Activated T-helper 17 cell treated with anti-CD3 and anti-CD28 coated beads, Interleukin-2, amount 50 U/mL, for 72 hours (primary cell): ENCODE results near the gene SMIM33. TPM values are rescaled to one million over a fixed set of nuclear protein-coding genes. Genes with fewer than 3 reads are reported as not detected.

Source experiments
- ATAC-seq: fragments of 150-1000 bp; cut with Tn5 transposase; replicated peaks from 2 replicates; pipeline ENCODE4 v1.10.0; 2021; ENCODE audit warnings: mild to moderate bottlenecking, moderate library complexity
- H3K27ac Mint-ChIP-seq: one replicate; pipeline ENCODE4 v1.8.0; 2022; ENCODE audit warnings: mixed read lengths
- H3K27me3 Mint-ChIP-seq: one replicate; pipeline ENCODE4 v1.8.0; 2022; ENCODE audit warnings: mixed read lengths
- H3K36me3 Mint-ChIP-seq: one replicate; pipeline ENCODE4 v1.8.0; 2022; ENCODE audit warnings: low read depth, mild to moderate bottlenecking, mixed read lengths
- H3K4me1 Mint-ChIP-seq: one replicate; pipeline ENCODE4 v1.8.0; 2022; ENCODE audit warnings: mixed read lengths
- H3K4me3 Mint-ChIP-seq: one replicate; pipeline ENCODE4 v1.8.0; 2022; ENCODE audit warnings: mild to moderate bottlenecking, mixed read lengths
- H3K9me3 Mint-ChIP-seq: one replicate; pipeline ENCODE4 v1.8.0; 2022; ENCODE audit warnings: mixed read lengths
- total RNA-seq, 2 donors: library from RNA; stranded (reverse); gene quantifications; one replicate each; pipeline ENCODE4 v1.2.3, GENCODE V29; 2022

SMIM33 gene
- total RNA-seq, 2 donors from 2014 or later: 0.54 to 0.90 TPM

DNA sequence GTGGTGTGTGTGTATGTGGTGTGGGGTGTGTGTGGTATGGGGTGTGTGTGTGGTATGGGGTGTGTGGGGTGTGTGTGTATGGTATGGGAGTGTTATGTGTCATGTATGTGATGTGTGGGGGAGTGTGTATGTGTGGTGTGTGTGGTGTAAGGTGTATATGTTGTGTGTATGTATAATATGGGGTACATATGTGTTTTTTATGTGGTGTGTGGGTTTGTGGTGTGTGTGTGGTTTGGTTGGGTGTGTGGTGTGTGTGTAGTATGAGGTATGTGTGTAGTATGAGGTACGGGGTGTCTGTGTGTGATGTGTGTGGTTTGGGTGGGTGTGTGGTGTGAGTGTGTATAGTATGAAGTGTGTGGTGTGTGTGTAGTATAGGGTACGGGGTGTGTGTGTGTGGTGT lies 19.6 kb upstream of the SMIM33 start:
- Mint-ChIP-seq H3K36me3 (peaks cover 19% of the 10 kb centered on the region), H3K4me3 (no peak overlapping the region), H3K9me3 (peaks cover 8% of the 10 kb centered on the region), H3K27ac (no peak overlapping the region), H3K27me3 (no peaks in the 10 kb centered on the region), H3K4me1 (peaks cover 34% of the 10 kb centered on the region)
- no peak for ATAC-seq

DNA sequence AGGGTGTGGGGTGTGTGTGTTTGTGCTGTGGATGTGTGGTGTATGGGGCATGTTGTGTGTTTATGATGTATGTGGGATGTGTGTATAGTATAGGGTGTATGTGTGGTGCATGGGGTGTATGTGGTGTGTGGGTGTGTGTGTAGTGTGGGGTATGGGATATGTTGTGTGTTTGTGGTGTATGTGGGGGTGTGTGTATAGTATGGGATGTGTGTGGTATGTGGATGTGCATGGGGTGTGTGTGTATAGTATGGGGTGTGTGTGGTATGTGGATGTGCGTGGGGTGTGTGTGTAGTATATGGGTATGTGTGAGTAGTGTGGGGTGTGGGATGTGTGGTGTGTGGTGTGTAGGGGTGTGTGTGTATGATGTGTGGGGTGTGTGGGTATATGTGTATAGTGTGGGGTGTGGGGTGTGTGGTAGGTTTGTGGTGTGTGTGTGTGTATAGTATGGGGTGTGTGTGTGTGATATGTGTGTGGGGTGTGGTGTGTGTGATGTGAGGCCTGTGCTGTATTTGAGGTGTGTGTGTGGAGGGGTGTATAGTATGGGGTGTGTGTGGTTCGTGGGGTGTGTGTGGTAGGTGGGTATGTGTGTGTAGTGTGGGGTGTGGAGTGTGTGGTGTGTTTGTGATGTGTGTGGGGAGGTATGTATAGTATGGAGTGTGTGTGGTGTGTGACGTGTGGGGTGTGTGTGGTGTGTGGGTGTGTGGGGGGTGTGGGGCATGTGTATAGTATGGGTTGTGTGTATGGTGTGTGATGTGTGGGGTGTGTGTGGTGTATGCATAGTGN lies 18.7 kb upstream of the SMIM33 start:
- H3K9me3 Mint-ChIP-seq: peaks cover 8% of the 10 kb centered on the region
- H3K36me3 Mint-ChIP-seq: peaks cover 16% of the 10 kb centered on the region
- no peak for ATAC-seq
- H3K4me3 Mint-ChIP-seq: no peak overlapping the region
- H3K4me1 Mint-ChIP-seq: peaks cover 32% of the 10 kb centered on the region
- no peak overlapping the region for H3K27ac Mint-ChIP-seq
- no peaks in the 10 kb centered on the region for H3K27me3 Mint-ChIP-seq

DNA sequence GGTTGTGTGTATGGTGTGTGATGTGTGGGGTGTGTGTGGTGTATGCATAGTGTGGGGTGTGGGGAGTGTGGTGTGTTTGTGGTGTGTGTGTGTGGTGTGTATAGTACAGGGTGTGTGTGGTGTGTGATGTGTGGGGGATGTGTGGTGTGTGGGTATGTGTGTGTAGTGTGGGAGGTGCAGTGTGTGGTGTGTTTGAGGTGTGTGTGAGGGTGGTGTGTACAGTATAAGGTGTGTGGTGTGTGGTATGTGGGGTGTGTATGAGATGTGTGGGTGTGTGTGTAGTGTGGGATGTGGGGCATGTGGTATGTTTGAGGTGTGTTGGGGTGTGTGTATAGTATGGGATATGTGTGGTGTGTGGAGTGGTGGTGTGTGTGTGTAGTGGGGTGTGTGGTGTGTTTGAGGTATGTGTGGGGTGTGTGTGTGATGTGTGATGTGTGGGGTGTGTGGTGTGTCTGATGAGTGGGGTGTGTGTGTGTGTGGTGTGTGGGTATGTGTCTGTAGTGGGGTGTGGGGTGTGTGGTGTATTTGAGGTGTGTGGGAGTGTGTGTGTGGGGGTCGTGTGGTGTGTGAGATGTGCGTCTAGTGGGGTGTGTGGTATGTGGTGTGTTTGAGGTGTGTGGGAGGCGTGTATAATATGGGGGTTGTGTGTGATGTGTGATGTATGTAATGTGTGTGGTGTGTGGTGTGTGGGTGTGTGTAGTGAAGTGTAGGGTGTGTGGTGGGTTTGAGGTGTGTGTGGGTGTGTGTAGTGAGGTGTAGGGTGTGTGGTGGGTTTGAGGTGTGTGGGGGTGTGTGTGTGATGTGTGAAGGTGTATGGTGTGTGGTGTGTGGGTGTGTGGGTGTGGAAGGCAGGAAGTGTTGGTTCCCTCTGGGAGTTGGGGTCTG lies 16.9 kb upstream of the SMIM33 start:
- Mint-ChIP-seq H3K9me3 (peaks cover 8% of the 10 kb centered on the region), H3K27ac (peak overlapping the region; percentile 87), H3K4me3 (peak overlapping the region; percentile 23), H3K27me3 (no peaks in the 10 kb centered on the region), H3K4me1 (peaks cover 32% of the 10 kb centered on the region), H3K36me3 (peaks cover 10% of the 10 kb centered on the region)
- no peak for ATAC-seq

DNA sequence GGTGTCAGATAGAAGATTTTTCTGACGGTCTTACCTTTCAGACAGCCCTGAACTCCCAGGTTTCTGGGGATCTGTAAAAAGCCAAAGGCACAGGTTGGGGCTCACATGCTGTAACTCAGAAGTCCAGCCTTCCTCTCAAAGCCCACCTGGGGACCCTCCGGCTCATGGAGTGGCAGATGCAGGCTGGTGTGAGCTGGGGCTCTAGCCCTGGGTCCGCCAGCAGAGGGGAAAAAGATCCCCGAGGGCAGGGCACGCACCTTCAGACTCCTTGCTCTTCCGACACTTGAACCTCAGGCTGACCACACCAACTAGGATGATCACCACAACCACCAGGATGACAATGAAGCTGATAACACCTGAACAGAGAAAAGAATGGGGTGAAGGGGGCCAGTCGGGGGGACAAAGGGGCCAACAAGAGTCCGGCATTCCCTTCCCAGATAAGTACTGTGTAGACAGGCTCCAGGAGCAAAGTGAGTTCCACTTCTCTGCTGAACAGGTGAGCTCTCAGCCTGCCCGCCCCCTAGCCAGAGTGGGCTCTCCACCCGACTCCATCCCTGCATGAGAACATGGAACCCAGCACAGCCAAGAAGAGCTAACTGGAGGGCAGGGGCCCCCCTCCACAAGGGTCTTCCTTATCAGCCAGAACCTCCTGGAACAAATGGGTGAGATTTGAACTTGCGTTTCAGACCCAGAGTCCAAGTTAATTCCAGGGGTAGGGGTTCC lies 16.1 kb upstream of the SMIM33 start:
- peaks cover 8% of the 10 kb centered on the region for H3K9me3 Mint-ChIP-seq
- H3K4me3 Mint-ChIP-seq: peak overlapping the region; percentile 23
- H3K36me3 Mint-ChIP-seq: peaks cover 11% of the 10 kb centered on the region
- H3K27ac Mint-ChIP-seq: peak overlapping the region; percentile 87
- no peak for ATAC-seq
- no peaks in the 10 kb centered on the region for H3K27me3 Mint-ChIP-seq
- peaks cover 37% of the 10 kb centered on the region for H3K4me1 Mint-ChIP-seq

DNA sequence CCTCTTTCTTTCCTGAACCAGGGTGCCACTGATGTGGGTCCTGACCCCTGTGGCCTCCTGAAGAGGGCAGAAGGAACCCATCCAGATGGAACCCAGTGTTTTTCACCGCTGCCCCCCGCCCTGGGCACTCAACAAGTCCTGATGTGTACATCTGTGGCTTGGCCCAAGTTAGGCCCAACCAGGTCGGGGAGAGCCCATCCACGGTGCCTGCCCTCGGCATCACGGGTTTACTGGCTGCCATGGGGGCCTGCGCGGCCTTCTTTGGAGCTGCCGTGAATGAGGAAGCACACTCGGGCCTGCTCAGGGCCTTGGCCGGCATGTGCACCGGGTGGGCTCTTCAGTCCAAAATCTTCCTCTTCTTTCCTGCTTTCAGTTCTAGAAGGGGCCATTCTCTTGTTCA lies 14.0 kb upstream of the SMIM33 start:
- H3K9me3 Mint-ChIP-seq: peaks cover 8% of the 10 kb centered on the region
- peaks cover 11% of the 10 kb centered on the region for H3K36me3 Mint-ChIP-seq
- H3K4me1 Mint-ChIP-seq: peaks cover 47% of the 10 kb centered on the region
- no peaks in the 10 kb centered on the region for H3K27me3 Mint-ChIP-seq
- H3K27ac Mint-ChIP-seq: peak overlapping the region; percentile 96
- H3K4me3 Mint-ChIP-seq: peak overlapping the region; percentile 72
- no peak for ATAC-seq

DNA sequence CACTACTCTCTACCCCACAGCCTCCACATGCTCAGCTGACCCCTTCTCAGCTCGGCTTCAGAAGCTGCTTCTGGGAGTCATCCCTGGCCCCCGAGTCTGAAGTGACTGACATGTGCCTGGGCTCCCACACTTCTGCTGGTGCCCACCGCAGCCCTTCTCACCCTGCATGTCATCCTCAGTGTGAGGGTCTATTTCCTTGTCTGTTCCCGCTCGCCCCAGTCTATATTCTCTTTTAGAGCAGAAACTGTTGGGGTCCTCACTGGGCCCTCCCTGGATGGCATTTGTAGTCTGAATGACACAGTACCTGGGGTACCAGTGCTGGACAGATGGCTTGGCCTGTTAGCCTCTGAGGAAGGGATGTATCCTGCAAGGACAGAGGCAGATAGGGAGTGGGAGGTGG lies 13.6 kb upstream of the SMIM33 start:
- Mint-ChIP-seq H3K36me3 (peaks cover 11% of the 10 kb centered on the region), H3K4me1 (peaks cover 47% of the 10 kb centered on the region), H3K27ac (peak overlapping the region; percentile 96)

DNA sequence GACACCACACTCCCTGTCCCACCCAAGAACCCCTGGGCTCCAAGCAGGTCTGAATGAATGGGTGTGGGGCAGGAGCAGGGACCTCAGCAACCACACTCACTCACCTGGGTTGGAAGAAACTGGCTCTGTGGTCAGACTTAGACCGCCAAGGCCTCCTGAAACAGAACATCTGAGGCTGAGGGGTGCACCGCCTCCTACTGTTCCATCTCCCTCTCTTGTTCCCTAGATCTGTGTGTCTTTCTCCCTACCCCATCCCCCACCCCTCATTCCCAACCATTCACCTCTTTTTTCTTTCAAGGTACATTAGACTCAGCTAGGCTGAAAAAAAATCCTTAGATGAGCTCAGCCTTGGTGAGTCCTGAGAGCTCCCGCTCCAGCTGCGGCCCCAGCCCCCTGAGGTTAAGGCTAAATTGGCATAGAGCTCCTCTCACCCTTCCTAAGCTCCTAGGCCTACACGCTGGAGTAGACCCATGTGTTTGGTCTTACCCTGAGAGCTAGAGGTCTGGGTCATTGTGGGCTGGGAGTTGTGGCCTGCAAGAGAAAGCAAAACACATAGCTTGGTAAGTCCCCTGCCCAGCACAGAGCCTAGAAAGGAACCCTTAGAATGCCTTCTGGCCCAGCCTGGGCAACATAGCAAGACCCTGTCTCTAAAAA lies 13.0 kb upstream of the SMIM33 start:
- ATAC-seq: peak; percentile 34
- Mint-ChIP-seq H3K4me3 (peak overlapping the region; percentile 72), H3K4me1 (peaks cover 47% of the 10 kb centered on the region), H3K27ac (peak overlapping the region; percentile 96), H3K36me3 (peaks cover 11% of the 10 kb centered on the region), H3K27me3 (no peaks in the 10 kb centered on the region), H3K9me3 (peaks cover 8% of the 10 kb centered on the region)

More for the DNA sequence above, 13.6 kb upstream of the SMIM33 start:
- ATAC-seq: no peak
- Mint-ChIP-seq H3K4me3 (peak overlapping the region; percentile 72), H3K27me3 (no peaks in the 10 kb centered on the region), H3K9me3 (peaks cover 8% of the 10 kb centered on the region)

DNA sequence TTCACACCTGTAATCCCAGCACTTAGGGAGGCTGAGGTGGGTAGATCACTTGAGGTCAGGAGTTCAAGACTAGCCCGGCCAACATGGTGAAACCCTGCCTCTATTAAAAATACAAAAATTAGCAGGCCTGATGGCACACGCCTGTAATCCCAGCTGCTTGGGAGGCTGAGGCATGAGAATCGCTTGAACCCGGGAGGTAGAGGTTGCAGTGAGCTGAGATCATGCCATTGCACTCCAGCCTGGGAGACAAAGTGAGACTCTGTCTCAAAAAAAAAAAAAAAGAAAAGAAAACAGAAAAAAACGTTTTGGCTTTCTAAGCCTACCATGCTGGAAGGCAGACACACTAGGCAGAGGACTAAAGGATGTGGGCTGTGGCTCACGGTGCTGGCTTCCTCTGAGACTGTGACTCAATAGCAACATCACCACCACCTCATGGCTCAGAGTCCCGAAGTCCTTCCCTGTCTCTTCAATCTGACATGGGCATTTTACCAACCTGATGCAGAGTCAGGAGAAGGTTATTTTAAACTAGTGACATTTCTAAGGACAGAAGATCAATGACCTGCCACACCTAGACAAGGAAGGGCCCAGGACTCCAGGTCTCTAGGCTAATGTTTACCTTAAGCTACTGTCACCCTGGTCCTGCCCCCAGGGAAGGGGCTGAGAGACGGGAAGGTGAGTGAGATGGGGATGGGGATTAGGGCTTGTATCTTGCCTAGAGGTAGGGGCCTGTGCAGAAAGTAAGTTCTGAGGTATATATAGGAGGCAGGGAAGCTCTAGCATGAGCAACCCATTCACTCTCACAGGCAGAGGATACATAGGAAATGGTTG lies 12.0 kb upstream of the SMIM33 start:
- H3K36me3 Mint-ChIP-seq: peaks cover 8% of the 10 kb centered on the region
- peak overlapping the region; percentile 72 for H3K4me3 Mint-ChIP-seq
- ATAC-seq: peak; percentile 85
- H3K4me1 Mint-ChIP-seq: peaks cover 43% of the 10 kb centered on the region
- H3K9me3 Mint-ChIP-seq: peaks cover 5% of the 10 kb centered on the region
- peak overlapping the region; percentile 96 for H3K27ac Mint-ChIP-seq
- no peaks in the 10 kb centered on the region for H3K27me3 Mint-ChIP-seq

DNA sequence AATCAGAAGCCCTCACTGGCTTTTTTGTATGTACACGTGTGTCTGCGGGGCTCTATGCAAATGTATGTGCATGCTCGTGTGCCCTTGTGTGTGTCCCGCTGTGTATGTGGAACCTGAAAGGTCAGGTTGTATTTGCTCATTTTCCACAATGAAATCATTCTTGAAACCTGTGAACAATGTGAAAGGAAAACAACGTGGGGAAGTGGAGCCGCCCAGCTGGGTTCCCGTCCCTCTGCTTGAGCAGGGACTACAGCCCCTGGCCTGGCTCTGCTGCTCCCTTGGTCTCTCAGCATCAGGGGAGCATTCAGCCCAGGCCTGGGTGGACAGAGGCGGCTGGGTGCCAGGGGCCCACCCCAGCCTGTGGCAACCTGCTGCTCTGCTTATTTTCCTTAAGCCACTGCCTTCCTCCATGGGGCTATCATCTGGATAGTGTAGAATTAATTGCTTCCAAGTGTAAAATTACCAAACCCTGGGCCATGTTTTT lies 11.3 kb upstream of the SMIM33 start:
- Mint-ChIP-seq H3K4me1 (peaks cover 36% of the 10 kb centered on the region), H3K9me3 (no peaks in the 10 kb centered on the region), H3K27me3 (no peaks in the 10 kb centered on the region), H3K4me3 (peak overlapping the region; percentile 72), H3K36me3 (peaks cover 5% of the 10 kb centered on the region), H3K27ac (peak overlapping the region; percentile 96)
- peak; percentile 64 for ATAC-seq

DNA sequence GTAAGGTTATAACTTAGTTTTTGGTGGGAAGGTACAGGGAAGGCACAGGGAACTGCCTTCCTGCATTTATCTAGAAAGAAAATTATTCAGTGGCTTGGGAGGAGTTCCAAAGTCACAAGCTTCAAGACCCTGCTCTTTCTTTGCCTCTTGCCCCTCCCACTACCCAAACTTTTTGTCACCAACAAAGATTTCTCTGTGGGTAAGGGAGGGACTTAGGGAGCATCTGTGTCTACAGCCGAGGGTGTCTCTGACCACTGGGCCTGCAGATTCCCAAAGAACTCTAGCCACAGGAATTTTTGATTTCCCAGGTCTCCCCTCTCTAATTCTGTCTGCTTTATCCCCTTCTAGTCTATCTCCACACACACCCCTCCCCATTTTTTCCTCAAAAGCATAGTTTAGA lies 10.3 kb upstream of the SMIM33 start:
- ATAC-seq: no peak
- Mint-ChIP-seq H3K4me3 (peak overlapping the region; percentile 72), H3K4me1 (peaks cover 36% of the 10 kb centered on the region), H3K27me3 (no peaks in the 10 kb centered on the region), H3K36me3 (peaks cover 5% of the 10 kb centered on the region), H3K27ac (peak overlapping the region; percentile 96), H3K9me3 (no peaks in the 10 kb centered on the region)

DNA sequence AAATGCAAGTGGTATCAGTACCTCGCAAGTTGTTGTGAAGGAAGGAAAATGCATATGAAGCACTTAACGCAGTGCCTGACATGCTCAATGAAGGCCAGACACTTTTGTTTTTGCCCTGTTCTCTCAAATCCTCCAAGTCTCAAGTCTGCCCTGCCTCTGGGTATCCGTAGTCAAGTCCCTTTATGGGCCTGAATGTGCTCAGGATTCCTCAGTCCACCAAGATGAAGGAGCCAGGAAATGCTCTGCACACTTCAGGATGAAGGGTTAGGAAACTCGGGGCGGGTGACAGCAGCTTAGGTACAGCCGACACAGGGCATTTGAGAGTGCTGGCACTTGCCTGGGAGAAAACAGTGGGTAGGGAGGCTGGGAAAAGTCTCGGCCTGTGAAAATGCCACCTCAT lies 9.6 kb upstream of the SMIM33 start:
- no peak for ATAC-seq
- H3K27ac Mint-ChIP-seq: peak overlapping the region; percentile 96
- peaks cover 5% of the 10 kb centered on the region for H3K36me3 Mint-ChIP-seq
- H3K27me3 Mint-ChIP-seq: no peaks in the 10 kb centered on the region
- peaks cover 35% of the 10 kb centered on the region for H3K4me1 Mint-ChIP-seq
- no peaks in the 10 kb centered on the region for H3K9me3 Mint-ChIP-seq
- peak overlapping the region; percentile 72 for H3K4me3 Mint-ChIP-seq

DNA sequence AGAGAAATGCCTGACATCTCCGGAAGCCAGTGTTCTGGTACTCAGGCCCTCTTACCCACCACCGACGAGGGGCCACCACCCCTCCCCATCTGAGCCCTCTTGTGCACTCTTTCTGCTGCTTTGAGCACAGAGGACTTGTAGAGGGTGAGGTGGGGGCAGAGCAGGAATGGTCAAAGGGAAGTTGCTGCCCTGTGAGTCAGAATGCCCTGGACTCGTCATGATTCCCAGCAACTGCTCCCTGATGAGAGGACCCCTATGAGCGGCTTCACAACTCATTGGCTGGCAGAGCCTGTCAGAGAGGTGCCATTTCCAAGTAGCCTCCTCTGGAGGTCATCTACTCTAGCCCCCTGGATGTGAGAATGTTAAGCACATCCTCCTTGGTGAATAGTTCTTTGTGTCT lies 9.1 kb upstream of the SMIM33 start:
- no peak for ATAC-seq
- no peaks in the 10 kb centered on the region for H3K9me3 Mint-ChIP-seq
- no peak overlapping the region for H3K4me3 Mint-ChIP-seq
- no peaks in the 10 kb centered on the region for H3K27me3 Mint-ChIP-seq
- peak overlapping the region; percentile 96 for H3K27ac Mint-ChIP-seq
- peaks cover 5% of the 10 kb centered on the region for H3K36me3 Mint-ChIP-seq
- peaks cover 30% of the 10 kb centered on the region for H3K4me1 Mint-ChIP-seq

DNA sequence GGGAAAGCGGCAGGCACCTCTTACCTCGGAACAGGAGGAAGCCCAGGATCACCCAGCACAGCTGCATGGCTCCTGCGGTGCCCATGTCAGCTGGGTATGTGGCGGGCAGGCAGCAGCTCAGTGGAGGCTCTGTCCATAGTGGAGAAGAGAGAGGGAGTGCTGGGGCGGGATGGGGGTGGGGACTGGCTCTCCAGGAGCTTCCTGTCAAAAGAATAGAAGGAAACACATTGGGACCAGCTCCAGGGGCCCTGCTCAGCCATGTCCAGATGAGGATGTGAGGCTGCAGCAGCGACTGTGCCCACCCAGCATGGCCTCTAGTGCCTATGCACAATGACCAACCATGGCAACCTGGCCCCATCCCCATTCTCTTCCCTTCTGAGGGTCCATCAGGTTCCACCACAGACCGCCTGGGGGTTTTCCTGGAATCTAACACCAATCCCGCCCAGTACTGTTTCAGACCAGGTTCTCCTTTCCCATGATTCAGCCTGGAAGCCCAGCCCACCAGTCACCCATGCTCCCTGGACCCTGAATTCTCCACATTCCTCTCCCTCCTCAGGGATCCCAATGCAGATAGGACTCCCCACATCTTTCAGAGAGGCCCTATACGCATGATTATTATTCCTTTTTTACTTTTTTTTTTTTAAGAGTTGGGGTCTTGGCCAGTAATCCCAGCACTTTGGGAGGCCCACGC lies 8.1 kb upstream of the SMIM33 start, which contains the start of gene ECSCR:
Gene ECSCR, minus strand, starts transcription at position 158 of the 691 bp plus-strand sequence. Its CDS starts 73 bp downstream, at position 85.
- Mint-ChIP-seq H3K27ac (peak within 1 kb of the TSS; percentile 96), H3K4me1 (peaks cover 21% of the 10 kb centered on the region), H3K9me3 (no peaks in the 10 kb centered on the region), H3K27me3 (no peaks in the 10 kb centered on the region), H3K36me3 (peaks cover 5% of the 10 kb centered on the region), H3K4me3 (no peak within 1 kb of the TSS)
- ATAC-seq: no peak
